Right ventricle myocardium superior (tissue), 1 donor: ENCODE measurements around the gene SCN5A. TPM values are rescaled to one million over a fixed set of nuclear protein-coding genes. Genes with fewer than 3 reads are reported as not detected.
A peak's percentile ranks its signal among the peaks of the same experiment; 100 is the strongest.

ENCODE experiments used
- ATAC-seq: fragments of 200-7000 bp; cut with Tn5 transposase; one replicate; pipeline ENCODE4 v1.9.1; 2020; ENCODE audit warnings: mild to moderate bottlenecking; ENCODE audit not compliant: poor library complexity
- DNase-seq: peaks from one replicate; pipeline ENCODE4 v3.0.0-alpha.2; 2020
- intact Hi-C: fragments of 100-400 bp; cut with DNase I; formaldehyde crosslinking; loops from one replicate; pipeline ENCODE4 v1.11.2; 2022
- total RNA-seq: library from RNA; stranded (reverse); fragmentation: NEBNext Ultra II Directional; extraction: Animal tissue kit (Norgen Biotek cat#: 25700); gene quantifications from one replicate; pipeline ENCODE4 v1.2.1, GENCODE V29; 2021
- donor health status: DM: no; HTN: yes; CAD: no; lungs with severe emphysema.

Gene SCN5A
- total RNA-seq, 1 donor from 2014 or later, result 162 TPM

DNA sequence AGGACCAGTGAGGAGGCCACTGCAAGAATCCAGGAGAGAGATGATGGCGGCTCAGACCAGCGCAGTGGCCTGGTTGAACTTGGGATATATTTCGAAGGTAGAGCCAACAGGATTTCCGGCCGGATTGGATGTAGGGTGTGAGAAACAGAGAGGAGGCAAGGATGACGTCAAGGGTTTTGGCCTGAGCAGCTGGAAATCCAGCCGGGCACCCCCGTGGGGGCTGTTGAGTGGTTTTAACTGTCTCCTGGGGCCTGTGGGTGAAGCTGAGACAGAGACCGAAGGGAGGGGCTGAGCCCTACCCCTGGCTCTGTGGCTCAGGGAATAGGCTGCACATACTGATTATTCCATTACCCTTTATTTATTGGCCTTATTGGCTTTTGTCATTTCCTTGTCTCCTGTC lies 107.7 kb downstream of the SCN5A start:
- intact Hi-C loops, result no loop called here
- ATAC-seq (peak; percentile 4), DNase-seq (no peak)

DNA sequence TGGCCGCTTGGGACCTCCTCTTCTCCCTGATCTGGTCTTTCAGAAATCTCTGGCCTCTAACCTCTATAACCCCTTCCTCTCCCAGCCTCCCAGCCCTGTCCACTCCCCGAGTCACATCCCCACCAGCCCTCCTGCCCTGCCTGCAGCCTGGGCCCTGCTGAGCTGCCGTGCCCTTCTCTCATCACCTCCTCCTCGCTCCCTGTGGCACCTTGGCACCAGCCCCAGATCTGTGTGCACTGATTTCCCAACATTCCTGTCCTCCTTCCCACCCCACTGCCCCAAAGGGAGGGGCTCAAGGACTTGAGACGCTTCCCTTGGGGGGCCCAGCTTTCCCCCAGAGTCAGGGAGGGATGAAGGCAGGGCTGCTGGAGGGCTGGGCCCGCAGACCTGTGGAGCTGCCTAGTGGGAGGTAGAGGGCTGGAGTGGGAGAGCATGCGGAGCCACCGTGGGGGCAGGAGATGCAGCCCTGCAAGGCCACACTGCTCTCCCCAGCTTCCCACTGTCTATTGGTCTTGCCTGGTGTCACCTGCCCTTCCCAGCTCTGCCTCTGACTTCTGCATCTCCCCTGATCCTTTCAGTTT lies 110.6 kb downstream of the SCN5A start:
- peak; percentile 33 for ATAC-seq
- intact Hi-C loops, result no loop called here
- peak; percentile 70 for DNase-seq

- ATAC-seq (no peak), DNase-seq (no peak)
- intact Hi-C loops, result no loop called here
These were observed 112.8 kb downstream of the SCN5A start for GRCh38 chr3:38536671-38537070.

DNA sequence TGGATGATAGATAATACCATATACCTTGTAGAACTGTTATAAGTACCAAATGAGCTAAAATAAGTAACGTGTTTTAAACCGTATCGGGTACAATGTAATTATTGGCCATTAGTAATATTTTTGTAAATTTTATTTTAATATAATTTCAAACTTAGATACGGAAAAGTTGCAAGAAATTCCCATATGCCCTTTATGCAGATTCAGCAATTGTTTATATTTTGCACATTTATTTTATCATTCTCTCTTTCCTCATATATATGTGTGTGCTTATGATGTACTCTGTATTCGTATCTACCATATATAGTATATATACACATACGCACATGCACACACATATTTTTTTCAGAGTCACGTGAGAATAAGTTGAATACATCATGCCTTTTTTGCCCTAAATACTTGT lies 114.9 kb downstream of the SCN5A start:
- no peak for ATAC-seq
- no peak for DNase-seq
- intact Hi-C loops, result no loop called here

- ATAC-seq (no peak), DNase-seq (no peak)
- intact Hi-C loops, result no loop called here
These were observed 115.3 kb downstream of the SCN5A start for GRCh38 chr3:38534180-38534579.

DNA sequence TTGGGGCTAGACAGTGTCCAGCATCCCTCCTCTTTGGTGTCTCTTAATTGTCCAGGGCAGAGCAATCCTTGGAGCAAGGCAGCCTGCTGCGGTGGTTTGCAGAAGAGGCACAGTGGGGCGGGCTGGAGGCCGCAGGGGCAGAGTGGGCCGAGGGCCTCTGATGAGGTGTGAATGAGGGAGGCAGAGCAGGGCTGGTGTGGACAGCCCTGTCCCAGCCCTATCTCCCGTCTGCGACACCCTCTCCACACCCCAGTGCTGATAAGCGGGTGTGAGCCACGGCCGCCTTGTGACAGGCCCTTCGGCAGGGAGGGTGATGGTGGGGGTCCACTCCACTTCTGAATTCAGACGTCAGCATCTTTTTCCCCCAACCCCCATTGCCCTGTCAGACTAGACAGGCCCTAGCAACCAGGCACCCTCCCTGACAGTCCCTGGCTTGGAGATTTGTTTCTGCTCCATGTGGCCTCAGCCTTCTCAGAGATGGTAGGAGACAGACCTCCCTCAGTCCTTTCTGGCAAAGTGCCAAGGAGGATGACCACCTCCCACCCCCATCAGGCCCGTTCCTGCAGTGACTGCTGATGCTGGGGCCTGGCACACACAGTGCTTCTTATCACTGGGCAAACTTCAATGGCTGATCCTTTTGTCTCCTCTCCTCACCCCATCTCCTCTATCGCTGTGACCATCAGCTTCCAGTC lies 116.1 kb downstream of the SCN5A start:
- ATAC-seq (peak; percentile 94), DNase-seq (peak; percentile 87)
- intact Hi-C loops, result no loop called here

GRCh38 chr3:38532529-38532928 lies 117.0 kb downstream of the SCN5A start:
- DNase-seq, result no peak
- intact Hi-C loops, result no loop called here
- no peak for ATAC-seq

DNA sequence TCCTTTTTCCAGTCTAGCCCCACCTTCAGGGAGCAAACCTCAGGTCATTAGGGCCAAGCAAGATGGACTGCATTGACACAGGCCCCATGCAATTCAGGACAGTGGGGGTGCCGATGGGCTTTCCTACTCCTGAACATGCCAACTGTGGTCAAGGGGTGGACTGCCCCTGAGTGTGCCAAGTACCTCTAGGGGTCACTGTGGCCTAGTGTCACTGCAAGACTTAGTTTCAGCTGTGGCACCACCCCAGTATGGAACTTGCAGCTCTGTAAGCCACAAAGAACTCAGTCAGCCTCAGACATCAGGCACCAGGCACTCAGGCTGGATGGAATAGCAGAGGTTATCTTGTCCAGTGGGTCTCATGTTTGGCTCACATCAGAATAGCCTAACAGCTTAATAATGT lies 121.0 kb downstream of the SCN5A start:
- DNase-seq, result no peak
- intact Hi-C loops, result loop anchor here (10.0 kb wide), 1 partner anchor 316 kb away; no protein-coding TSS in a partner anchor
- no peak for ATAC-seq

- ATAC-seq, result no peak
- intact Hi-C loops, result loop anchor here (10.0 kb wide), 1 partner anchor 318 kb away; no protein-coding TSS in a partner anchor
- no peak for DNase-seq
These were observed 122.7 kb downstream of the SCN5A start for GRCh38 chr3:38526792-38527191.

- intact Hi-C loops, result loop anchor here (5.0 to 10.0 kb wide), 2 partner anchors 123 to 321 kb away; partner anchors contain the start of gene SCN5A
- ATAC-seq, result no peak
- DNase-seq, result no peak
These were observed 125.2 kb downstream of the SCN5A start for GRCh38 chr3:38524141-38524739.

DNA sequence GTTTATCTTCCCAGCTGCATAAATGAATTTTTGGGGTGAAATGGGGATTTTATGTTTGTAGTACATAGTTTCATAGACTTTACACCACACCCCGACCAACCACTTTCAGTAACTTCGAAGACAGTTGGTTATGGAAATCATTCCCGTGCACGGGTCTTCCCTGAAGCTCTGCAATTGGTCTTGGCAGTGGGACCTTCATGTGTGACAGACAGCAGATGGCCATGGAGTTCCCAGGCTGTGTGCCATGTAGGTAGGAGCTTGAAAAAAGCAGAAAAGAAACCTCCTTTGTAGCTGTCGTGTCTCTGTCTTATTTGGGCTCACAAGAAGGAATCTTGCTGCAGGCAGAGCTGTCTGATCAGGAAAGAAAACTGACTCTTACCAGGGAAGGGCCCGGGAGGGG lies 127.5 kb downstream of the SCN5A start:
- intact Hi-C loops, result loop anchor here (5.0 to 10.0 kb wide), 2 partner anchors 125 to 323 kb away; partner anchors contain the start of gene SCN5A
- ATAC-seq (peak; percentile 83), DNase-seq (no peak)

- peak; percentile 76 for ATAC-seq
- intact Hi-C loops, result loop anchor here (5.0 to 10.0 kb wide), 2 partner anchors 126 to 323 kb away; partner anchors contain the start of gene SCN5A
- DNase-seq, result no peak
These were observed 128.0 kb downstream of the SCN5A start for GRCh38 chr3:38521391-38521987.

GRCh38 chr3:38519651-38520050 lies 129.8 kb downstream of the SCN5A start:
- ATAC-seq, result peak; percentile 24
- intact Hi-C loops, result loop anchor here (5.0 to 10.0 kb wide), 2 partner anchors 128 to 325 kb away; partner anchors contain the start of gene SCN5A
- no peak for DNase-seq

GRCh38 chr3:38519000-38519399 lies 130.5 kb downstream of the SCN5A start:
- no peak for ATAC-seq
- intact Hi-C loops, result no loop called here
- DNase-seq, result no peak

GRCh38 chr3:38516669-38517068 lies 132.8 kb downstream of the SCN5A start:
- DNase-seq, result no peak
- no peak for ATAC-seq
- intact Hi-C loops, result no loop called here

DNA sequence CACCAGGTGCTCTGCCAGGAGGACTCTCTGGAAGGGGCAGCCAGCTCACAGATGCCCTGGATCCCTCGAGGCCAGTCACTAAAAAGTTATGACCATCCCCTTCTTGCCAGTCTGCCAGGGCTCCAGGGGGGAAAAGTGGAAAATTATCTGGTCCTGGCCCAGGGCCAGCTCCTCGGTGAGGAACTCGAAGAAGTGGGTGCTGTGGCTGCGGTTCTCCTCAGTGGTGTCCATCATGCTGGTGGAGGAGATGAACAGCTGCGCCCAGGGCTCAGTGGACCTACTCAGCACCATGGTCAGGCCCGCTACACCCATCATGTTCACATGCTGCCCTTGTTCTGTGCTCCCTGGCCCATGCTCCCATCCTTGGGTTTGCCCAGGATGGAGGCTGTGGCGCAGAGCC lies 134.1 kb downstream of the SCN5A start:
- ATAC-seq (no peak), DNase-seq (no peak)
- intact Hi-C loops, result no loop called here

DNA sequence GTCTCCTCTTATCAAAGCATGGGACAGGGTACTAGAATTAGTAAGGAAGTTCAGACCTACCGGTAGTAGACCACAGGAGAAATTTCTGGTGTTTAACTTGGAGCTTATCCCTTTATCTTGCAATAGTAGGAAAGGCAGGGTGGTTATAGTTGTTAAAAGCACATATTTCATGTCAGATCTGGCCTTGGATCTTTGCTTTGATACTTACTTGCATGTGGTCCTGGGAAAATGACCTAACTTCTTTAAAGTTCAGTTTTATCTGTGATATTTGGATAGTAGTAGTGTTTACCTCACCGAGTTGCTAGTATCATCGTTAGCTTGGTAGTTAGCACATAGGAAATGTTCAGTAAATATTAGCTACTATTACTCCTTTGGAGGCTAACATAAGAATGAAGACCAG lies 137.9 kb downstream of the SCN5A start:
- intact Hi-C loops, result no loop called here
- ATAC-seq, result no peak
- DNase-seq, result no peak

GRCh38 chr3:38510631-38511030 lies 138.9 kb downstream of the SCN5A start:
- no peak for ATAC-seq

GRCh38 chr3:38509732-38510131 lies 139.8 kb downstream of the SCN5A start:
- DNase-seq (no peak), ATAC-seq (no peak)
- intact Hi-C loops, result no loop called here

More at GRCh38 chr3:38510631-38511030, 138.9 kb downstream of the SCN5A start:
- intact Hi-C loops, result no loop called here
- no peak for DNase-seq
